NCI-H2196 treated with DMSO at 0.1 percent for 48 hours (cell line): ENCODE measurements around the gene RMI2.

Source experiments
- DNase-seq: peaks from one replicate; lab custom pipeline; 2025; ENCODE audit not compliant: unreplicated experiment; lab: John Stamatoyannopoulos, UW

The RMI2 gene

GRCh38 chr16:11327277-11328171, 17.7 kb upstream of the RMI2 start:
- DNase-seq: no peak

GRCh38 chr16:11328172-11329070, 16.8 kb upstream of the RMI2 start:
- no peak for DNase-seq

GRCh38 chr16:11329071-11329491, 16.2 kb upstream of the RMI2 start:
- DNase-seq: no peak

GRCh38 chr16:11329891-11330290, 15.4 kb upstream of the RMI2 start:
- DNase-seq: no peak

GRCh38 chr16:11330526-11331237, 14.6 kb upstream of the RMI2 start:
- DNase-seq: no peak

- DNase-seq: no peak
Measured at GRCh38 chr16:11331967-11332366, 13.3 kb upstream of the RMI2 start.

GRCh38 chr16:11333010-11333409, 12.2 kb upstream of the RMI2 start:
- no peak for DNase-seq

GRCh38 chr16:11333702-11334101, 11.6 kb upstream of the RMI2 start:
- no peak for DNase-seq

- no peak for DNase-seq
Measured at GRCh38 chr16:11334831-11335404, 10.3 kb upstream of the RMI2 start.

GRCh38 chr16:11339075-11339474, 6.2 kb upstream of the RMI2 start:
- no peak for DNase-seq

GRCh38 chr16:11340710-11341109, 4.5 kb upstream of the RMI2 start:
- DNase-seq: no peak

GRCh38 chr16:11341371-11341770, 3.9 kb upstream of the RMI2 start:
- DNase-seq: no peak

GRCh38 chr16:11342021-11342855, 3.0 kb upstream of the RMI2 start:
- no peak for DNase-seq

- no peak for DNase-seq
Measured at GRCh38 chr16:11346700-11347319, 1.6 kb downstream of the RMI2 start.

- DNase-seq: no peak
Measured at GRCh38 chr16:11347831-11348230, 2.6 kb downstream of the RMI2 start.

GRCh38 chr16:11348737-11349598, 3.7 kb downstream of the RMI2 start:
- no peak for DNase-seq

GRCh38 chr16:11349599-11350276, 4.5 kb downstream of the RMI2 start:
- DNase-seq: no peak

GRCh38 chr16:11350519-11350918, 5.3 kb downstream of the RMI2 start:
- DNase-seq: no peak
